ENCODE data around the gene ZFP36L1. TPM values are rescaled to one million over a fixed set of nuclear protein-coding genes. Genes with fewer than 3 reads are reported as not detected.
A peak's percentile ranks its signal among the peaks of the same experiment; 100 is the strongest.

The ZFP36L1 gene
- total and polyA plus RNA-seq, 9 of the 15 experiments (the other 6 are each of a cell fraction or from before 2014, with no cell fraction given): 1.3 to 26.6 (median 3.7) TPM

DNA sequence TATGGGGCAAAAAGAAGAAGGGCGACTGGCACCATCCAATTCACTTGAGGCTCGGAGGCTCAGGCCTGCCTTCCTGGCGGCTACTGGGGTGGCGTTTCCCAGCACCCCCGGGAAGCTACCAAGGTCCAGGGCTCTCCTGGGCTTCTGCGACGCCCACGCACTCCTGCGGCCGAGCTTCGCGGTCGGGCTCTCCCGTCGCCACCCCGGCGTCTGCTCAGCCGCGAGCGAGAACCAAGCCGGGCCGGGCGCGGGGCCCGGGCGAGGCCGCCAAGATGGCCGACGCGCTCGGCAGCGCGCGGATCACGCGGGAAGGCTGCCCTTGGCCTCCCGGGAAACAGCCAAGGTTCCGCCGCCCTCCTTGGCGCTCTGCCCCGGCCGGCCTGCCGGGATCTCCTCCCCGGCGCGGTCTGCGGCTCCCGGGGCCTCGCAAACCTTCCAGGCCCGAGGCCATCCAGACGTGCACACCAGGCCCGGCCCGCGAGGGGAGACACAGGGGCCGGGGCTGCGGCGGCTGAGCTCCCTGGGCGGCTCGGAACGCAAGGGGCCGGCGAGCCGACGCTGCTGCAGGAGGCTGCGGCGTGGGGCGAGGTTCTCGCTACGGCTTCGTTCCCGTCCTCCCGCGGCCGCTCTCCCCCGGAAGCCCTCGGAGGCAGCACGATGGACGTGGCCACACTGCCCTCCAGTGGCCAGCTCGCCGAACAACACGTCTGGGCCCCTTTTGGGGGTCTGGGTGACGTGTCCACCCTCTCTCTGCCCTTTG, 23.5 kb upstream of the ZFP36L1 start (continued):
- TF ChIP-seq ETS1 (conservative IDR thresholded peaks at IDR 0.05; ENCODE audit: control insufficient read depth, low read depth, low read length) (peak; percentile 29; the same call in 1 of the 2 replicates), YBX1 (IDR thresholded peaks at IDR 0.05) (no peak), ZBTB40 (IDR thresholded peaks at IDR 0.05) (no peak), ZBTB40 (CRISPR knock-in tag; IDR thresholded peaks at IDR 0.05) (0 out of 2 replicates have a peak, but pooled peaks have one; percentile 45), SIN3B (IDR thresholded peaks at IDR 0.05; ENCODE audit: low read depth) (peak; percentile 49; the same call in 1 of the 2 replicates), NFYB (IDR thresholded peaks at IDR 0.05; ENCODE audit: extremely low read depth, insufficient read length) (no peak), DMBX1 (CRISPR knock-in tag; IDR thresholded peaks at IDR 0.05; ENCODE audit: borderline replicate concordance) (peak; percentile 80), ZNF407 (IDR thresholded peaks at IDR 0.05; ENCODE audit: low read depth) (no peak)
